GM12892 (cell line): ENCODE data around the gene LYPLAL1.

Experiments used
- POLR2A ChIP-seq: IDR thresholded peaks from 2 replicates; pipeline ENCODE4 v1.6.1; 2011; ENCODE audit warnings: low read depth, low read length, control low read depth
- POLR2AphosphoS5 ChIP-seq: IDR thresholded peaks from 2 replicates; pipeline ENCODE4 v1.6.1; 2011; ENCODE audit warnings: low read depth, low read length, control low read depth
- TAF1 ChIP-seq: IDR thresholded peaks from 2 replicates; pipeline ENCODE4 v1.6.1; 2011; ENCODE audit warnings: low read depth, mild to moderate bottlenecking, control low read depth, low read length, borderline replicate concordance

DNA sequence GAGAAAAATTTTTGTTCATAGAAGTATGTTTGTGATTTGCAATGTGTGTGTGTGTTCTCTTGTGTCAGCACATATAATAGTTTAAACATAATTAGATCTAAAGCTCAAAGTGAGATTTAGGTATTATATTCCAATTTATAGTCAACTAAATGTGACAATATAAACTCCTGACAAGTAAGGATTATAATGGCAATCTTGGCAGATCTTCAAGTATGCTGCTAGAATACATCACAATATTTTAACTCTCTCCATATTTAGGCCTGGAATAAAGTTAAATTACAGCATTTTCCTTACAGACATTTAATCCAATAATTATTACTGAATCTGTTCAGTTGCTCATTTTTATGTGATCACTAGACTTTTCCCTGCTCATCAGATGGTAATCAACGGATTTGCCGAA, 65.8 kb downstream of the LYPLAL1 start:
- TF ChIP-seq POLR2A (no peak), POLR2AphosphoS5 (no peak), TAF1 (no peak)
